ENCODE data around the gene KLHL10.

GRCh38 chr17:41896726-41897125 is 59.1 kb downstream of the KLHL10 start:
- TF ChIP-seq CTCF (IDR thresholded peaks at IDR 0.05), result no peak
- no peak for TF ChIP-seq POLR2A (IDR thresholded peaks at IDR 0.05)
